ENCODE measurements around the gene LRCH1.

LRCH1 gene

DNA sequence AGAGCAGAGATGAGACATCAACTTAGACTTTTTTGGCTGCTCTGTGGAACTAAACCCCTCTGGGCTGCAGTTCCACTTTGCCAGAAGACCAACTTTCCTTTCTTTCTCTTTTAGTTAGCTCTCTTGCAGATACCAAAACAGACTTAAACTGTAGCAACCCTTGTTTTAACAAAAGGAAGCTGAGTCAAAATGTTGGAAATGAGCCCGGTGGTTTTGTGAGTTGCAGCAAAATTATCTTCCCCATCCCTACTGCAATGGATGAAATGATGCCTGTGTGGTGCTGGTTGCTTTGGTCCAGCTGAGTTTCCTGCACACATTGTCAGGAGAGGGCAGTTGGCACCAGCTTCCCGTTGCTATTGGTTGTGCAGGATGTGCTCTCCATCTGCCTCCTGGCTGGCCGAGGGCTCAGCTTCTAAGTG, 115.3 kb downstream of the LRCH1 start:
- DNase-seq: no peak

DNA sequence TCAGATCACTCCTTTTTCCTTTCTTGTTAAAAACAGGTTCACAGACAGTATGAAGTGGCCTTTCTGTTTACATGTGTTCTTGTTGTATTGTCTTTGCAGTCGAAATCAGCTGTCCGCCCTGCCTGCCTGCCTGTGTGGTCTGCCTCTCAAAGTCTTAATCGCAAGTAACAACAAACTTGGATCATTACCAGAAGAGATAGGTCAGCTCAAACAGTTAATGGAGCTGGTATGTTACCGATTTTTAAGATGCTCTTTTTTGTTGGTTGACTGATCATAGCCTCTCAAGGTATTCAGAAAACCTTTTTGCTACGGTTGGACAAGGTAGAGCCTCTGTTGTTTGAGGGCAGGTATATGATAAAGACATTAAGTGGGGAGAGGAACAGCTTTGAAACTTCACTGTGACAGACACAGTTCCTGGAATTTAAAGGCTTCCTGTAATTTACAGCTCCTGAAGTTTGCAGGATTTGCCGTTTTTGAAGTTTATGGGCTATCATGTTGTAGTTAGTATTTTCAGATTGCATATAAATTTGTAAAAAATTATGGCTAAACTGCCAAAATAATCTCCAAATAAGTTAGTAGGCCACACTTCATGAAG, 116.1 kb downstream of the LRCH1 start:
- no peak for DNase-seq

DNA sequence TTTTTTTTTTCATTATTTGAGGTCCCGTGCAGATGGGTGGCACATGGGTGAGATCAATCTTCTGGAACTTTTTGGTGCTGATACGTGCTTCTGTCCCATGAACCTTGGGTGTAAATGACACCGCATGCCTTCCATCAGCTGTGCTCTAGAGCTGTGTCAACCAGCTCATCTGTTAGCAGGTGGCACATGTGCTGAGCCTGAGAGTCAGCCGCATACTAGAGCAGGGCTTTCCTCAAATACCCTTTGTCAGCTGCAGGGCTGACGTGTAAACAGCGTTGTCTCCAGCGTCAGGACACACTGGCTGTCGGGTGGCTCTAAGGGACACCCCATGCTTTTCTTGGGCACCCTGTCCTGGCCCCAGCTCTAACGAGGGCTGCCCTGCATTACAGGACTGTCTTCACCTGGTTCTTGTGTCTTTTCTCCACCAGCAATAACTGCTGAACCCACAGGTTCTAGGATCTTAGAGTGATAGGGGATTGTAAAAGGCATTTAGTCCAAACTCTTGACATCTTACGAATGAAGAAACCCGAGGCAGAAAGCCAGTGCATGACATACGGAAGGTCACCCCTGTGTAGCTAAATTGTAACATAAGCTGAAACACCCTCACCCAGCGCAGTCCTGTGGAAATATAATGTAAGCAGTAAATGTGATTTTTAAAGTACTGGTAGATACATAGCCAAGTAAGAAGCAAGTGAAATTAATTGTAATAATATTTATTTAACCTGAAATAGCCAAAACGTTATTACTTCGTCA, 119.5 kb downstream of the LRCH1 start:
- no peak for DNase-seq

DNA sequence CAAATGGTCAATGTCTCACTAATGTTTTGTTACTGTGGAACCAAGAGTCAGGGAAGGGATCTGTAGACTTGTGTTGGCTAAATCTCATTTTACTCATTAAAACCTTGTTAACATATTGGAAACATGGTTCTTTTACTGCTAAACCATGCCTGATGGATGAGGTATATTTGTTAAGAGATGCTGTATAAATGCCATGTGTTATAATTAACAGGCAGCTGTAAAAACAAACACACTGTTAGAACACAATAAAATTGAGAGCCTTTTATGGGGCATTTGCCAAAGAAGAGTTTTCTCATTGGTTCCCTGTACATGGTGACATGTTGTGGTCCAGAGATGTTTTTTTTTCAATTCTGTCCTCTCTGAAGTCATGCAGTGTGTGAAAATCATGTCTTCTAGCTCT, 122.0 kb downstream of the LRCH1 start:
- no peak for DNase-seq

DNA sequence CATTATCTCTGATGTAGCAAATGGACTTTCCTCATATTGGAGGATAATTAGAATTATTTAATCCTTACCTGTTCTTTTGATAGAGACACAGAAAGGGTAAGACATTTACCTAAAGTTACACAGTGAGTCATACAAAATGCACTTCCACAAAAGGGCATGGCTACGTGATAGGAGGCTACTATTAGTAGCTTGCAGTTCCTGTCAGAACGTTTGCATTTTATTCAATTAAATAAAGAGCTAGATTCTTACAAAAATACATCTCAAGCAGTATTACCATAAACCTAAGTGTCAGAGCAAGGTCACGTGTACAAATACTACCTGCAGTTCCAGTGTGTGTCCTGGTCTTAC, 123.4 kb downstream of the LRCH1 start:
- no peak for DNase-seq

DNA sequence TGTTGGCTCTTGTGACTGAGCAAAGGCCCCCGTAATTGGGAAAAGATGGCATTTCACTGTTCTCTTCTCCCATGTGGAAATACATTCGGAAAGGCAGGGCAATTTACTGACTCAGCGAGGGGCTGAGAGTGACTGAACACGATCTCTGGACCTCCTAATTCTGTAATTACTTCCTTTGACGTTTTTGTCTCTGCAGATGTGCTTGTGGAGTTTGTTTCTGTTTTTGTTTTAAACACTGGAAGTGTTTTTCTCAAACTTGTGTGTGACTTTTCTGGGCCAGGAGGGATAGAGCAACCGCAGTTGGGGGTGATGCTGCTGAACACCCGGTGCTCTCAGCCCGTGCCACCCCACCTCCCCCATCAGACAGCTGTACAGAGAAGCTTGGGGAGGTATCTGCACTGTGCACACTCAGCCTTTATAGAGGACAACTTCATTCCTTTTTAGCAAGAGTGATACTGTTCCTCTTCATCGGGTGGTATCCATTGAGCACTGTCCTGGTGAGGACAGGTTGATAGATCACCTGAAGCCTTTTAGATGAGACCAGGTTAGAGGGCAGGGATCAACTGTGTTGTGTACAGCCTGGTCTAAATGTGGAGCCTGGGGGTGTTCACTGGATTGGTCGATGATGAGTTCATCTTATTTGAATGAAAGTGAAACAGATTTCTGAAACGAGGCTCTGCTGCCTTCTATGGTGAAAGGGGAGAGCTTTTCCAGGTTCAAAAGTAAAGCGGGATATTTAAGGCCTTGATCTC, 126.6 kb downstream of the LRCH1 start:
- no peak for DNase-seq

DNA sequence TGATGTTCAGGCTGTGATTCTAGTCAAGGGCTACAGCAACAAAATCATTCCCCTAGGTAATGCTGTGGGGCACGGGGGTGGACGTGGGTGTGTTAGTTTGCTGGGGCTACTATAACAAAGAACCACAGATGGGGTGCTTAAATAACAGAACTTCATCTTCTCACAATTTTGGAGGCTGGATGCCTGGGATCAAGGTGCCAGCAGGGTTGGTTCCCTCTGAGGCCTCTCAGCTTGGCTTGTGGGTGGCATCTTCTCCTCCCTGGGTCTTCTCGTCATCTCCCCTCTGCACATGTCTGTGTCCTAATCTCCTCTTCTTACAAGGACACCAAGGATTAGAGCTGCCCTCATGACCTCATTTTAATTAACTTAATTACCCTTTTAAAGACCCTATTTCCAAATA, 129.0 kb downstream of the LRCH1 start:
- no peak for DNase-seq

DNA sequence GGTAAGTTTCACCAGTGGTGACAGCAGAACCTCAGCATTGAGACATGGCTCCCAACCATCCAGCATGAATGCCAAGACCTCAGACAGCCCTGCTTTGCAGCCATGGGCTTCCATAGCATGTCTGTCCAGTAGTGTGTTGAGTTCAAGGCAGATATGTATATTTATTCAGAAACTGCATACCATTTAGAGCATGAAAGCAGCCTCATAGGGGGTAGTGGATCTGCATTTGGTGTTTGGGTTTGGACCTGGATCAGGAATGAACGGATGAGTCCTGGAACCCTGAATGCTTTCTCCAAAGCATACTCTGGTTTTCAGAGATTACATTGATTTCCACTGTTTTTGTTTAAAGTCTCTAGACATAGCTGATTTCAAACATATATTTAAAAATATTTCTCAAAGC, 129.7 kb downstream of the LRCH1 start:
- DNase-seq: no peak

DNA sequence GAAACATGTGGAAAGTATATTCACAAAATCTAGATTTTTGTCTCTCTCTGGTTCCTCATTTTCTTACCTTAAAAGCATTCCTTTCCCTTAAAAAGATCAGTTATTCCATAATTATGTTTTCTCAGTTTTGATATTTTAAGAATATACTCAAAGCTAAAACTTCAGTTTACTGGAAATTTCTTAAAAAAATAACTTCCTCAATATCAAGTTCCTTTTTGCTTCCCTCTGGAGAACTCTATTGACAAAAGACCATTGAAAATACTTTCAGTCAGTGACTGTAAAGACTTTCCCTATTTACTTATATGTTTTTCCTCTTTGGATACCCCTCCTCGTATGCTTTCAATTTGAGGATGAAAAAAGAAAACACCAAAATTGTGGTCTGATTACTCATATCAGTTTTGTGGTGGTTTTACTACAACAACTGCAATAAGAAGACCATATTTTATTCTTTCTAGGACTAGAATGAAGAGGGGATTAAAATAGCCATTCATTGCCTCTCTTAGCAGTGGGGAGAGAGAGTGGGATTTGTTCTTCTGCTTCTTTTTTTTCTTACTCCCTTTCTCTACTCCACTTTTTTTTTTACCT, 130.8 kb downstream of the LRCH1 start:
- no peak for DNase-seq

DNA sequence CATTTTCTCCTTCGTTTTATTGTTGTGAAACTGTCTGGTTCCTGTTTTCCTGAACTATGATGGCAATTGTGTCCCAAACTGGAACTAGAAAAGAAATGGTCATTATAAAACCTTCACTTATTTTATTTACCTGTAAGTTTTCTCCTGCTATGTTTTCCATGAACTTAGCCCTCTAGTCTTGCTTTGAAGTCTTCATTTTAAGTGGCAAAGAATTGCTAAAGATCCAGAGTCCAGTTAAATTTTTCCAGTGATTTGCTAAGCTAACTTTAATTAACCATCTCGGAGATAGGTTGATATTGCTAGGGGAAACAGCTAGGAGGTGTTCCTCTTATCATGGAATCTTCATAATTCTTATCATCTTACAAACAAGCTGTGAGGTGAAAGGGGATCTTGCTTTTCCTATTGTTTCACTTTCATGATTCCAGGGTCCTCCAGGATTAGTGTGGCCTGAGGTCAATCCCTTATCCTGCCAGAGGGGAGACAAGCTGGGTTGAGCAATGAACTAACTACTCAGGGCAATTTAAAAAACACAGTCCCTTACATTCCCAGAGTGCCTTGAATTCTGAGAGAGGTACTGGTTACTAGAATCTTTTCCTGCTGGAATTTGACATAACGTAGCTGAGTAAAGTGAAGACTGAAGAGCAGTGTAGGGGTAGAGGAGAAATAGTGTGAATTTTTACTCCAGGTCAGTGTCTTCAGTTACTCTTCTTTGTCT, 131.5 kb downstream of the LRCH1 start:
- no peak for DNase-seq

DNA sequence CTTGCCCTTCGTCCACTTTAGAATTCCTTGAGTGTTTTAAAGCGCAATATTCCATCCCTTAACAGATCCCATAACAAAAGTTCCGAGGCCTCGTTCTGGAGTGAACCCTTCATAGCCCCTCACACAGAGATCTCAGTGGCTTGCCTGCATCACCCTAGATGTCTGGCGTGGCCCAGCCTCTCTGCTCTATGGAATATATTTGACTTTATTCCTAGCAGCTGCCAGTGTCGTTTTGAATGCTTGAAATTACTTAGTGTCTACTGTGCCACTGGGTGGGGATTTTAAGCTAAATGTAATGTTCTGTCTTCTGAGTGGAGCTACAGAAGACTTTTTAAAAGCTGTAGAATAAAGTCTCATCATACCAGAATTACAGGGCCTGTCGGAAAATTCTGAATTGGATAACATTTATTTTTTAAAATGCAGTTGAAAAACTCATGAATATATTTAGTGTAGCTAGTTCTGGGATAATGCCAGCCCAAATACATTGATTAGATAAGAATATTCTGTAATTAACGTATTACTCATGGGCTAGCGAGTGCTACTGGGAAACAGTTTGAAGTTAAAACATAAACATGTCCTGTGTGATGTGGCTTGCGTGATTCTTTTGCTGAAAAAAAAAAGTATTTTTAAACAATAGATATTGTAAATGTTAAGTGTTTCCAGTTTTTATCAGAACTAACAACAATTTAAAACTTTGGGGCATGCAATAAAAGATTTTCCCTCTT, 132.2 kb downstream of the LRCH1 start:
- DNase-seq: no peak

DNA sequence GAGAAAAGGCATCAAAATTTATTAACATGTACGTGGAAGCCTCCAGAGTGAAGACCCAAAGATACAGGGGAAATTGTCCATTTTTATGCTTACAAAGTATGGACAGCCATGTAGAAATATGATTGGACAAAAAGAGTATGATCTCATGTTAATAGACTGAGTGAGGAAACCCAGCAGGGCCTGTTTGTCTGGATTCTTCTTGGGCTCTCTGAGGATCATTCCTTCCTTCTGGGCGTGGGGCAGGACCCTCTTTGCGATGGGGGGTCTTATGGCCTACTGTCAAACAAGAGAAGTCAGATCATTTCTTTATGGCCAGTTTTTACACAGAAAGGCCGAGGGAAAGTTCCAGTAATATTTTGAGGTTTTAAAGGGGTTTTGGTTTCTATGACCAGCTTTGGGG, 133.2 kb downstream of the LRCH1 start:
- DNase-seq: no peak

DNA sequence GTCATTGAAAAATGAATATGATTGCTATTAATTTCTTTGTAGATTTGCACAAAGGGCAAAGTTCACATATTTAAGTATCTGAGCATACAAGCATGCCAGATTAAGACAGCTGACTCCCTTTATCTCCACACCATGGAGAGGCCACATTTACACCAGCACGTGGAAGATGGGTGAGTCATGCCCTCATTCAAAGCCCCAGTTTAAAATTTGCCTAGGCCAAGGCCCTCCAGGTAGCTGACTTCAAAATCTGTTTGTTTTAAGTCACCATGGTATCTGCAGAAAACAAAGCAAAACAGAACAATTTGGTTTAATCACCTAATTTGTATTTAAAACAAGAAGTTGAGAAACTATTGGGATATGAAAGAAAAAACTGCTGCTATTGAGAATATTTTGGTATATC, 134.8 kb downstream of the LRCH1 start:
- DNase-seq: peak in 1 of 2 experiments; percentile 42

DNA sequence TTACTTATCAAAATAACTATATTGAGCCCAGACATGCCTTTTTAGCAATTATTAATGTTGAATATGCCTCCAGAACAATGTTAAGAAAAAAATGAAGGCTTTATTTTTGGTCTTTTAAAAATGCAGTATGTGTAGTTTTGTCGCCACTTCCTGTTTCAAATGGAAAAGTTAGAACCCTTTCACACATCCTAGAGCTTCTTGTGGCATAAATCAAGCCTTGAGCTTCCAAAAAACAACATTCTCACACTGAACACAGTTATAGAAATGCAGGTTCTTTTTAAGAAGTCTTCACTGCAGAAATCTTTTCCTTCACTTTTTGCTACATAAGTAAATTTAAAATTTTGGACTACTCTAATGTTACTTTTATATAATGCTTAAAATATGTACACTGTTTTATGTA, 135.3 kb downstream of the LRCH1 start:
- DNase-seq: no peak

DNA sequence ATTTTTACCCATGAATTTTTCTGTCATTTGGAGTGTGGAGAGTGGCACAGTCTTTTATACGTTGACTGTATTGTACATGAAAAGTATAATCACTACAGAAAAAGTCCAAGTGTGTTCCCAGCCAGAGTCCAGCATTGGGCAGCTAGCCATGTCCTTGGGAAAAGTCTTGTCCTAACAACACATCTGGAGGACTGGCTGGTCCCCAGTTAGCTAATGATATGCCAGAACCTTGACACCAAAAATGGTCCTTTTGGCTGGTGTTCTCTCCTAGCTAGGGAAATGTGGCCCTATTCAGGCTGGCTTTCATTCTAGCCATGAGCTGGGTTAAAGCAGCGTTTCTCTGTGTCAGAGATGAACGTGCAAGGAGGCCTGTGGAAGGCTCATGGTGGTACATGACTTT, 145.0 kb downstream of the LRCH1 start:
- DNase-seq: no peak

DNA sequence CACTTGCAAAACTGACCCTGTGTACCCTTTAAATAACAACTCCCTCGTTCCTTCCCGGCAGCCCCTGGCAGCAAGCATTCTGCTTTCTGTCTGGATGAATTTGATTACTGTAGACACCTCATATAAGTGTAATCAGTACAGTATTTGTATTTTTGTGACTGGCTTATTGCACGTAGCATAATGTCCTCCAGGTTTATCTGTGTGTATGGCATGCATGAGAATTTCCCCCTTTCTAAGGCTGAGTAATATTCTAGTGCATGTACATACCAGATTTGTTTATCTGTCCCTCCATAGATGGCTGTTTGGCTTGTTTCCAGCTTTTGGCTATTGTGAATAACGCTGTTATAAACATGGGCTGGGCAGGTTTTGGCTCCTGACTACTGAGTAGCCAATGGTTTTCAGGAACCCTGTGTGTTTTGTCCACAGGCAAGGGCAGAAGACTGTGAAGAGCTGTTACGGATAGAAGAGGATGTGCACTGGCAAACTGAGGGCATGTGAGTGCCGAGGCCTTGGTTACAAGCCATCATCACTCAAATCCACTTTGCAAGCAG, 146.0 kb downstream of the LRCH1 start:
- no peak for DNase-seq

DNA sequence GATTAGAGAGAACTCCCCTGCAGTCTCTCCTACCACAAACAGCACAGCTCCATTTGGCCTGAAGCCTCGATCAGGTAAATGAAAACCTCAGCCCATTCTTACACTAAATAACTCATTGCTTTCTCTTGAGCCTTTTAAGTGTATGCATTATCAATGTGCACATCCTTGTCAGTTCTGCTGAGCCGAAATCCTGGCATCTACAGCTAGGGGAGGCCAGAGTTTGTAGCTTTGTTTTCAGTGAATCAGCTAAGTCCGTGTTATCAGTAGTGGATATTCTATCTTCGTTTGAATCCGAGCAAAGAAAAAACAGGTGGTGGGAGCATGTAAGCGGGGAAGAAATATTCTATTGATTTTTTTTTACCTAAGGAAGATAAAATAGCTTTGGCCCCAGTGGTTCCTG, 159.6 kb downstream of the LRCH1 start:
- DNase-seq: no peak

DNA sequence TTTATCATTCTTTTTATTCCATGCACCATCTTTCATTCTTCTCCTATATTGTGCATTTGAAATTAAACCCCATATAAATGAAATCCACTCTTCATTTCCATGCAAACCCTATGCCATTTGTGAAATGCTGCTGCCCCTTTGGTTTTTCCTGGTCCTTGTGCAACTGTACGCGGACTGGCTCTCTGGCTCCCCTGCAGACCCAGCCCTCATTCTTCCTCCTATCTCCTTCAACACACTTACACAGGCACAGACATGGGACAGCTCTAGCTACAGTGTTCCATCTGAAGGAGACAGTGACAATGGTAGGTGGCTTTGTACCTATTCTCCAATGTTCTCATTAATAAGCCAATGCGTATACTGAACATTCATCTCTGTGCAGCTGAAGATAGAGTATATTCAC, 162.4 kb downstream of the LRCH1 start:
- DNase-seq: no peak

DNA sequence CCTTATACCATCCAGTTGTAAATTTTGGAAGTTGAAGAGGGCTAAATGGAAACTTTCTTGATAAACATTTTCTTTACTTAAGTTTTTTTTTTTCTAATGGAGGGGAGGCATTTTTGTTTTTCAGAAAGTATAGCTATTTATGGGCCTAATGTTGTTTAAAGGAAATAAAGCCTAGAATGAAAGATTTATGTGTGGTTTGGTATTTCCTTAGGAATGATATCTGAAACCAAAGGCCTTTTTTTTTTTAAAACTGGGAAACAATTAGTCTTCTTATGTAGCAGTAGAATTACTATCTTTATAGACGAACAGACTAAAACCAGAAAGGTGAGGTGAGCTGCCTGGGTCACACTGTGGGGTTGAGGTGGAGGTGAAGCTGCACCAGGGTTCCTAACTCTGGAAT, 163.9 kb downstream of the LRCH1 start:
- no peak for DNase-seq

DNA sequence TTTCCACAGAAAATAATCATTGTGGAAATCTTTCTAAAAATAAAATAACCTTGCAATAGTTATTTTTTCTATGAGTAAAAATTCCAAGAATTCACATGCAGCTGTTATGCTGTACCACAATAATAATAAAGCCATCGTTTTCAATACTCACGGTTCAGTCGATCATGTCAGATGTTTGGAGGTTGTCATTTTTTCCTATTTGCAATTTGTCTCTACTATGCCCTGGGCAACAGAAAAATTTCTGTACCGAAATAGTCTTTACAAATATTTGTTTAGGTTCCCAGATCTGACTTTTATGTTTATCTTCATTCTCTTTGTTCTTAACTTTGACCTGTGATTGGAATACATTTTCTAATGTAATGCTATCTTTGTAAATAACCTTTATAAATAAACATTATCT, 164.3 kb downstream of the LRCH1 start:
- no peak for DNase-seq

DNA sequence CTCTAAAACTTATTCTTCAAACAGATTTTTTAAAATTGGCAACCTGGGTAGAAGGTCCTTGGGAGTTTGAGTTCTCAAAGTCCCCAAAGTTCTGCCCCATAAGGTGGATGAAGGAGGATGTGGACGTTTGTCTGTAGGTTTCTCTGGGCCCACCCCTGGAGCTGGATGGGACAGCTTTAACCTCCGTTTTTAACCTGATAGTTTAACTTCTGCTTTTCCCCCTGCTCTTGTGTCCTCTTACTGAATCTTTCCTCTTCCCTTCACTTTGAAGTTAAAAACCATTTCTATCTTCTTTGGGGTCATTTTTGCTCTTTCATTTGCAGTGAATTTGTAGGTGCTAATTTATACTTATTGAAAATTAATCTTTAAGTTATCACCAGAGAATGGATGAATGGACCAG, 164.9 kb downstream of the LRCH1 start:
- no peak for DNase-seq

DNA sequence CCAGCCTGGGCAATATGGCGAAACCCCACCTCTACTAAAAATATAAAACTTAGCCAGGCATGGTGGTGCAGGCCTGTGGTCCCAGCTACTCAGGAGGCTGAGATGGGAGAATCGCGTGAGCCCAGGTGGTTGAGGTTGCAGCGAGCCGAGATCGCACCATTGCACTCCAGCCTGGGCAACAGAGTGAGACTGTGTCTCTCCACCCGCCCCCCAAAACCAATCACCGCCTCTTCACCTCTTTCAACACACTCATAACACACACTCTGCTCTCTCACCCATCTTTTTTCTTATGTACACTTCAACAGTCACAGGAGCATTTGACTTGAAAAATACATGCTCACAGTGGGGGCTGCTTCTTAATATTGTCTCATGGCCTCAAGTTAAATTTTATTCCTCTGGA, 167.2 kb downstream of the LRCH1 start:
- no peak for DNase-seq

Measured in stimulated activated CD4-positive, alpha-beta T cell treated with anti-CD3 and anti-CD28 coated beads, Interleukin-4, amount 100 ng/mL, for 4 hours (primary cell).